NK-92 treated with Interleukin-12 subunit alpha and Interleukin-12 subunit beta, amount 100 ng/mL, for 24 hours (cell line): ENCODE measurements around the gene IGF1R.

Source experiments
- DNase-seq: peaks from one replicate; lab custom pipeline; 2025; lab: John Stamatoyannopoulos, UW

IGF1R gene

GRCh38 chr15:98705070-98705469, 56.7 kb downstream of the IGF1R start:
- DNase-seq, result no peak

GRCh38 chr15:98706387-98706786, 58.0 kb downstream of the IGF1R start:
- no peak for DNase-seq

- DNase-seq, result no peak
Measured at GRCh38 chr15:98706986-98707385, 58.6 kb downstream of the IGF1R start.

- DNase-seq, result no peak
Measured at GRCh38 chr15:98708037-98708590, 59.8 kb downstream of the IGF1R start.

- no peak for DNase-seq
Measured at GRCh38 chr15:98711810-98712209, 63.5 kb downstream of the IGF1R start.

GRCh38 chr15:98712845-98713584, 64.7 kb downstream of the IGF1R start:
- DNase-seq, result no peak

GRCh38 chr15:98713585-98714001, 65.3 kb downstream of the IGF1R start:
- no peak for DNase-seq

- no peak for DNase-seq
Measured at GRCh38 chr15:98714922-98715321, 66.6 kb downstream of the IGF1R start.

- DNase-seq, result no peak
Measured at GRCh38 chr15:98715401-98715800, 67.1 kb downstream of the IGF1R start.

- no peak for DNase-seq
Measured at GRCh38 chr15:98715890-98716443, 67.6 kb downstream of the IGF1R start.

GRCh38 chr15:98717371-98717770, 69.0 kb downstream of the IGF1R start:
- DNase-seq, result no peak

GRCh38 chr15:98717942-98718341, 69.6 kb downstream of the IGF1R start:
- no peak for DNase-seq

- no peak for DNase-seq
Measured at GRCh38 chr15:98718426-98719136, 70.2 kb downstream of the IGF1R start.

- DNase-seq, result no peak
Measured at GRCh38 chr15:98719137-98719740, 70.9 kb downstream of the IGF1R start.

- DNase-seq, result no peak
Measured at GRCh38 chr15:98720031-98720430, 71.7 kb downstream of the IGF1R start.

GRCh38 chr15:98720577-98721565, 72.5 kb downstream of the IGF1R start:
- DNase-seq, result no peak

GRCh38 chr15:98722209-98722608, 73.9 kb downstream of the IGF1R start:
- DNase-seq, result no peak

GRCh38 chr15:98722645-98723044, 74.3 kb downstream of the IGF1R start:
- DNase-seq, result no peak

- no peak for DNase-seq
Measured at GRCh38 chr15:98723195-98723594, 74.9 kb downstream of the IGF1R start.

- DNase-seq, result no peak
Measured at GRCh38 chr15:98724048-98724447, 75.7 kb downstream of the IGF1R start.

GRCh38 chr15:98724494-98724893, 76.2 kb downstream of the IGF1R start:
- no peak for DNase-seq
